ENCODE measurements around the gene EDN3.

GRCh38 chr20:59258221-59258621 lies 42.2 kb upstream of the EDN3 start:
- TF ChIP-seq EZH2 (IDR thresholded peaks at IDR 0.05; ENCODE audit: borderline replicate concordance): no peak
- TF ChIP-seq EZH2phosphoT487 (IDR thresholded peaks at IDR 0.05; ENCODE audit: low read depth, severe bottlenecking, unreplicated experiment): no peak
- no peak for TF ChIP-seq CTCF (IDR thresholded peaks at IDR 0.05; ENCODE audit: poor library complexity)
